GM19238 (cell line): Measurements from ENCODE around the gene ADIPOR2.

Experiments
- DNase-seq: peaks from one replicate; pipeline ENCODE4 v3.0.0; 2011; ENCODE audit warnings: low spot score; ENCODE audit not compliant: insufficient read length

The ADIPOR2 gene

DNA sequence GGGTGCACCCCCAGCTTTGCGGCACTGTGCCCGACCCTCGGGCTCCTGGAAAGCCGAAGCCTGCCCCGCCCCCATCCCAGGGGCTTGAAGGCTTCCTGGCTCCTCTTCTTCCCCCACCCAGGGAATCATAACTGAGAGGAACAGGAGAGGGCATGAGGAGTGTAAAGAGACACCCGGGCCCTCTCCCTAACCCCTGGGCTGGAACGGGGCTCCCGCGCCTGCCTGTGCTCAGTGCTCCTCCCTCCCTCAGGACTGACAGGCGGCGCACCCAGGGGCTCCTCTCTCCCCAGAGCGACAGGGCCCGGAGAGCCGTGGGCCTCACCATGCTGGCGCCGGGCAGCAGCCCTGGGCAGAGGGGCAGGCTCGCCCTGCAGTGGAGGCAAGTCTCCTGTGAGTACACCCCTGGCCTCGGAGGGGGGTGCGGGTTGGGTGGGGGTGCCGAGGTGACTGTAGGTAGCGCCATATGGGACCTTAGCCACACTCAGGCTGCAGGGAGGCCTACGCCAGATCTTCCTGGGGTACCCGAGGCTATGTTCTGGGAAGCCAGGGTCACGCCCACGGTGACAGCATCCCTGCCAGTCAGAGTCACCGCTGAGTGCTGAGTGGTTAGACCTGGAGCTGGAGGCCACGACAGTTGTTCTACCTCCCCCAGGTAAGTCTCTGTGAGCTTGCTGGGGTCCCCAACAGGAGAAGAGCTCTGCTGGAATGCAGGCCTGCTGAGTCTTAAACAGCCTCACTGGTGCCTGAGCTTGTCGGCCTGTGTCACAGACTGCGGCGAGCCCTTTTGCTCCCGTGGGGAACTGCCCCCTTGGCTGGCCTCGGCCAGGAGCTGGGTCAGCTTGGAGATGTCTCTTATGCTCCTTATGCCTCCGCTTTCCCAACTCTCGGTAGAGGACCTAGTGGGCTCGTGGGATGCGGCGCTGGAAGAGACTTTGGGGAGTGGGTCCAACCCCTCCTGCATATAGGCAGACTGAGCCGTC is 137.2 kb downstream of the ADIPOR2 start:
- DNase-seq: no peak

DNA sequence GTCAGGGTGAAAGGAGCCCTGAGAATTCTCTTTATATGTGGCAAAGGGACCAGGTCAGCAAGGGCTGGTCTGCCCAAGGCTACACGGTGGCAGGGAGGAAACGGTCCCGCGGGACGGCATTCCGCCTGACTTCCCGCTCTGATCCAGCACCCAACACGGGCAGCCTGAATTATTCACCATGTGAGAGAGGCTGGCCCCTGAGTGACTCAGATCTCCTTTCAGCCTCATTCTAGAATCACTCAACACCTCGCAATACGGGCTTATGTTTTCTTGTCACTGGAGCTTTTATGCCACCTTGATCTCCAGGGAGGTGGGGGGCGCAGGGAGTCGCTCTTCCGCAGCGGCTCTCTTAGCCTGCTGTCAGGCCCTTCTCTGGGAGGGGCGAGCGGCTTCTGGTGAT is 138.0 kb downstream of the ADIPOR2 start:
- DNase-seq: no peak

DNA sequence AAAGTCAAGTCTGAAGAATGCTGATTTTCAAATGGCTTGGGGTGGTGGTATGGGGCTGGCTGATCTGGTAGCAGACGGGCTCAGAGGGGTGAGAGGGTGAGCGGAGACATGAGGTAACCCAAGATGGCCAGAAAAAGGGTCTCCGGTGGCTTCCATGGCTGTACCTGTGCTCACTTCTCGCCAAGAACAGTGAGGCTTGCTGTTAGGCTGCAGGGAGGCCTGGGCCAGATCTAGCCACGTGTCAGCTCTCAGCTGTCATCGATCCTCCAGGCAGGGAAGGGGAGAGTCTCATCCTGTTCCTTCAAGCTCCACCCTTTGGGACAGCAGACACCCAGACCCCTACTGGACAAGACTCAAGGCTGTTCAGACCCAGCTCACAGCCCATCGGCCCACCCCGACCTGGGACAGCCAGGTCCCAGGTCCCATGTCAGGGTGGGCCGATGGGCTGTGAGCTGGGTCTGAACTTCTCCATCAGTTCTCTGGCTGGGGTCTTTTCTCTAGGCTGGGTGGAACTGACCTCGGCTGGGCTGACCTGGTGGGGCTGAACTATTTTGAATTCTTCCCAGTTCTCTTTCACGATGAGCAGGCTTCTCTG is 138.5 kb downstream of the ADIPOR2 start:
- no peak for DNase-seq

DNA sequence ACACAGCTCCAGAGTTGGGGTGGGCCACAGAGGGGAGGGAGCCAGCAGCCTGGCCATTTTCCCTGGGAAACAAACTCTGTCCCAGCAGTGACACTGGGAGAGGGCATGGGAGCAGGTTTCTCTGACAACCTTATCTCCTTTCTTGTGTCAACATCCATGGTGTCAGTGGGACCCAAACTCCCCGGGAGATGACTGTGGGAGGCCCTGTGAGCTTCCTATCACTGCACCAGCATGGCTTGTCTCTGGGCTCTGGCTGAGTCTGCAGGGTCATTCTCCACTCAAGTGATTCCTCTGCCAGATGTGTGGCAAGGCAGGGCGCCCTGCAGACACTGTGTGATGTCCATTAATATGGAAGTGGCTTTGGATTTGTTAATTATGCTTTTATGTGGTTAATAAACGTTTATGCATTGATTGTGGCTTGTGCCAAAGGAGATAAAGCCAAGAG is 139.6 kb downstream of the ADIPOR2 start:
- no peak for DNase-seq

DNA sequence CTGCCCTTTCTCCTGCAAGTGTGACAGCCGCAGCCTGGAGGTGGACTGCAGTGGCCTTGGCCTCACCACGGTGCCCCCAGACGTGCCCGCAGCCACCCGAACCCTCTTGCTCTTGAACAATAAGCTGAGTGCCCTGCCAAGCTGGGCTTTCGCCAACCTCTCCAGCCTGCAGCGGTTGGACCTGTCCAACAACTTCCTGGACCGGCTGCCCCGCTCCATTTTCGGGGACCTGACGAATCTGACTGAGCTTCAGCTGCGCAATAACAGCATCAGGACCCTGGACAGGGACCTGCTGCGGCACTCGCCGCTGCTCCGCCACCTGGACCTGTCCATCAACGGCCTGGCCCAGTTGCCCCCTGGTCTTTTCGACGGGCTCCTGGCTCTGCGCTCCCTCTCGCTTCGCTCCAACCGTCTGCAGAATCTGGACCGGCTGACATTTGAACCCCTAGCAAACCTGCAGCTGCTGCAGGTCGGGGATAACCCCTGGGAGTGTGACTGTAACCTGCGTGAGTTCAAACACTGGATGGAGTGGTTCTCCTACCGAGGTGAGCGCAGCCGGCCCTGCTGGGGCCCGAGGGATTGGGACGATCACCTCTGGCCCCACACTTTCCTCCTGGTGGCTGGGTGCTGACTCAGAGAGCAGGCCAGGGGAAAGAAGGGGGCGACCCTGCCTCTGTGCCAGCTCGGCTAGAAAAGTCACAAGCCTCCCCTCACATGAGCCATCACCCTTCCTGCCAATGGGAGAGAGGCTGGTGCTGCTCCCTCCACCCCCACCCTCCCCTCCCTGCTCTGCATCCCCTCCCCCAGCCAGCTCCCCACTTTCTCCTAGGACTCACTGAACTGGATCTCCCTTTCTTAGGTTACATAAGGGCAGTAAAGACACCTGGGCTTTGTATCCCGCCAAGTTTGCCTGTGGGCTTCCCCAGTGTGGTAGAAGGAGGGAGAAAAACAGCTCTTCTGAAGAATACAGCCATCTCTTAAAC is 140.4 kb downstream of the ADIPOR2 start:
- DNase-seq: no peak

DNA sequence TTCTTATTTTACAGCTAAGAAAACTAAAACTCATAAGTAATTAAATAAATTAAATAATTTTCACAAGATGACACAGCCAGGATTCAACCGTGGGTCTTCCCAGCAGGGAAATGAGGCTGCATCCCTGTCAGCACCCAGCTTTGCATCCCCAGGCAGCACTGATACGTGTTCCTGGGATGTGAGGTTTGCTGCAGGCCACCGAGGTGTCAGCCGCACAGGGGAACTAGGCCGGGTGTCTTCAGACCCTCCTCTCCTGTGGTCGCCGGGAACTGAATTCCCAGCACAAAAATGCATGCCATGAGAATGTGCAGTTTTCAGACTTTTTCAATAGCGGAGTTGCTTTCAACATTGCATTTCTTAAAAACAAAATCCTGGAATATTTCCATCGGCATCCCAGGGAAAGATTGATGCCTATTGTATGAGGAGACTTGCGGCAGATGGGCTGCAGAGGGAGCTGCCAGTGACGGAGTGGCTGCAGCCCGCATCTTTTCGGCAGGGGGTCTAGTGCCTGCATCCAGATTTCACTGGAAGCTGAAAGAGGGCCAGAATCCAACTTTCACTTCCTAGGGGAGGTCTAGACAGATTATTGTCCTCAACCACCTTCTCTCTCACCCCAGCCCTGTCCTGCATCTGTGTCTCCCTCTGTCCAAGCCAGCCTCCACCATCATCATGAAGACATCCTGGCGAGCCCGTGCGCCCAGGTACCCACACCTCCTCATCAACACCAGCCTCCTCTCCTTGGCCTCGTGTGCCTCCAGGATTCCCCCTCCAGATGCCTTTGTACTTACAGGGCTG is 142.1 kb downstream of the ADIPOR2 start:
- no peak for DNase-seq

DNA sequence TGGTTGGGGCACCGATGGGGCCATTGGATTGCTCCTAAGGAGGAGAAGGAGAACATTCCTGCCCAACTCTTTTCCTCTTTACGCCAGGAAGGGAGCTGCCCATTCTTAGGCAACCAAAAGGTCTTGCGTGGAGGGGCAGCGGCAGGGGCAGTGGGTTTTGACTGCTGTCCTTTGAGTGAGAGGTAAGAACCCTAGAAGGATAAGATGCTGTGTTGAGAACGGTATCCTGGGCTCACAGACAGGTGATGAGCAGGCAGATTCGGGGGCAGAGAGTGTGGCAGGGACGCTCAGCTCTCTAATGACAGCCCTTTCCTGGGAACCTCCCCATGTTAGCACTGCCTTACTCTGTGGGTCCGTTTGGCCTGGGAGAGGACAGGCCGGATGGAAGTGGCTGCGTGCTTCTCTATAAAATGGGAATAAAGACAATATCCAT is 142.7 kb downstream of the ADIPOR2 start:
- DNase-seq: no peak

DNA sequence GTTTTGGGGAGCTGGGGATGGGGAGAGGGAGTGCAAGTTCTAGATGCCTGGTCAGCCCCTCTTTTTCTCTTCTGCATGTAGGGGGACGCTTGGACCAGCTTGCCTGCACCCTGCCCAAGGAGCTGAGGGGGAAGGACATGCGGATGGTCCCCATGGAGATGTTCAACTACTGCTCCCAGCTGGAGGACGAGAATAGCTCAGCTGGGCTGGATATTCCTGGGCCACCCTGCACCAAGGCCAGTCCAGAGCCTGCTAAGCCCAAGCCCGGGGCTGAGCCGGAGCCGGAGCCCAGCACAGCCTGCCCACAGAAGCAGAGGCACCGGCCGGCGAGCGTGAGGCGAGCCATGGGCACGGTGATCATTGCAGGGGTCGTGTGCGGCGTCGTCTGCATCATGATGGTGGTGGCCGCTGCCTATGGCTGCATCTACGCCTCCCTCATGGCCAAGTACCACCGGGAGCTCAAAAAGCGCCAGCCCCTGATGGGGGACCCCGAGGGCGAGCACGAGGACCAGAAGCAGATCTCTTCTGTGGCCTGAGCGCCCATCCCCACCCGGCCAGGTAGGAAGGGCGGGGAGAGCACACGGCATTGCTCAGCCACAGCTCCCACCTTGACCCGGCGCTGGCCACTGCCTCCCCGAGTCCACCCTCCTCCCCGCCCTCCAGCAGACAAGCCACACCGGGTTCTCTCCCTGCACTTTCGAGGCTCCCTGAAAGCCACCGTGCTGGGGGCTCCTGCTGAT is 143.5 kb downstream of the ADIPOR2 start:
- no peak for DNase-seq

DNA sequence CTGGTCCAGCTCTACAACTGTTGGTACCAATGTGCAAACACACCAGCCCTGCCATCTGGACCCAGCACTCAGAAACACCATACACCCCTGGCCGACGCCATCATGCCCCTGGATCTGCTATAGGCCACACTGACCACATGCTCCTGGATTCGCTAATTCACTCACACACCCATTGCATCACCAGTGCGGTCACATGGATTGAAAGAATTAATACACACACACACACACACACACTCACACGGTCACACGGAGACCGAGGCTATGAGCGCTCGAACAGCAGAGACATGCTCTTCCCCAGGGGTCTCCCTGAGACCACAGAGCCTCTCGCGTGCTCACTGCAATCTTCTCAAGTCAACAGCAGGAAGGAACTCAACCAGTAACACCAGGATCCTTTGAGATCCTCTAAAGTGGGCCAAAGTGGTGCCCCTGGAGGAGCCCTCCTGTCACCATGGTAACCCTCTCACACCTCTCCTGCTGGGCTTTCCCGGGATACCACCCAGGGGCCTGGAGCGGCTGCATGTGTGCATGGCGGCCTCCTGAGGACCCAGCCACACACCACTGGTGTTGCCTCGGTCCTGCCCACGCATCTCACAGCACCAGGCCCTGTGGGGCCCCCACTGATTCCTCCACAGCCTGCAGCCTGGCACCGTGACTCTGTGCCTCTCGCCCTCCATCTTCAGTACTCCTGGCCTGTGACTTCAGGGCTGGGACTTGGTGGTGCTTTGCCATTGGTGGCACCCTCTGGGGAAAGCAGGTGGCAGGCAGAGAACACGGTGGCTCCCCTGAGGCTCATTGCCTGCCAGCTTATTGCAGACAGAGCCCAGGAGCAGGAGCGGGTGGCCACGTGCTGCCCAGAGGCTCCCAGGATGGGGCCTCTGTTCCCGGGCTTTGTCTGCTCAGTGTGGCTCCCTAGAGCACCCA is 144.6 kb downstream of the ADIPOR2 start:
- DNase-seq: no peak

DNA sequence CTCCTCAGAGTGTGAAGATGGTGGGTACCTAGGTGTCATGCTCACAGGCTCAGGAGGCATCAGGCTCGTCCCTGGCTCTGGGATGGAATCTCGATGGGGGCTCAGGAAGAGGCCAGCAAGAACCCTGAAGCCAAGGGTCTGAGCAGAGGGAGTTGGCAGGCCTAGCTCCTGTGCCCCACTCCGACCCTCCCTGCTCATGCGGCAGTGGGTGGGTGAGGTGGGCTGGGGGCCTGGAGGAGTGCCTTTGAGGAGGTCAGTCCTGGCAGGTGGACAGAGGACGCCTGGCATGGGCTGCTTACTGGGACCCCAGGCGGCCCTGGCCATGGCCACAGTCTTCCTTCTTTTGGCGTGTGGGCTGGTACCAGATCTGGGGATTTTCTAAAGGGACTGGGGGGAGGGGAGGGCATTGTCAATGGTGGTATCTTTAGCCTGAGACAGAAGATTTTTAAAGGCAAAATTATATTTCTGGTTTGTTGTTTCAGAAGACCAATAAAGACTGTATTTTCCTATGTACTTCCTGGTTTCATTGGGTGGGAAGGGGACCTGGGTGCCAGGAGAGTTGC is 145.5 kb downstream of the ADIPOR2 start:
- no peak for DNase-seq

DNA sequence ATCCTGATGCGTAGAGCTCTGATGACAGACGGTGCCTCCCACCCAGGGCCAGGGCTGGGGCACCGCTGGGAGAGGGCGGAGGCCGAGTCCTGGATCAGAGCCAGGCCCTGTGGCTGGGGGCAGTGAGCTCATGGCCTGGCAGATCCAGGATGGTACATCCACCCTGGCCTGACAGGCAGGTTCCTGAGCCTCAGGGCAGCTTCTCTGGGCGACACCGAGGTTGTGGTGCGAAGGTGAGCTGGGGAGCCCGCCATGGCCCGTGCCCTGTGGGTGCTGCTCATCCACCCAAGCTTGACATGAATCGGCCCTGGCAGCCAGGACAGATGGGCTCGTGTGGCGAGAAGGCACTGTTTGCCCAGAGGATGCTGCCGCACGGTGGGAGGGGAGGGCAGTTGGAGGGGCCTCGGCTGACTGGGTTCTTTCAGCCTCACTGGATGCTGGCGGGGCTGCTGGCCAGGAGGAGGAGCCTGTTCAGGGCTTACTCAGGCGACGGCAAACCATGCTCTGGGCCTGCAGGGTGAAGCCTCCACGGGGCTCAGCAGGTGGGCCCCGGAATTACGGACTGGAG is 146.1 kb downstream of the ADIPOR2 start:
- DNase-seq: no peak

DNA sequence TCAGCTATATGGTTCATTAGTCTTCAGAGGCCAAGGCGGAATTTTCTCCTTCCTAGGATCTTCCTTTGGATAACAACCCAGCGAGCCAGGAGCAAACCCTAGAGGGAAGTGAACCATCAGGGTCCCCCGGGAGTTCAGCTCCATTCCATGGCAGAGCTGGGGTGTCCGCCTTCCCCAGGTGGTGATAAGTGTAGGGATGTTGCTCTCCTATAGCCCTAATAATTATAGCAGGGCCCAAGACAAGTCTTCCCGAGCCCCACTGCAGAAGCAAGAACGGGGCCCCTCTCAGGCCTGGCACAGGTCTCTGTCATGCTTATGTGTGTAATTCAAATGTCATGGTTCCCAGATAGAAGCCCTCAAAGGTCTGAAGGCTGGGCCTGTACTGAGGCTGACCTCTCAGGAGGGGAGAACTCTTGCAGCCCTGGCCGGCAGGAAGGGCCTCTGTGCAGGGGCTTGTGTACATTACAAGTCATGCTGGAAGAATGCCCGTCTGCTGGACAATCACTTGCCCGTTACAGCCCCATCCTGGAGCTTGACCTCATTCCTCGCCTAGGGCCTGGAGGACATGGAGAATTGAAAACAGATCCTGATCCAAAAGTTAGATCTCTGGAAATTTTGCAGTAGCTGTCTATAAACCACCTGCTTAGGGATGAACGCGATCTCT is 146.8 kb downstream of the ADIPOR2 start:
- DNase-seq: no peak
